GM18520 (cell line): ENCODE results near the gene DNAJC27.

Source experiments
- ATAC-seq: cut with Tn5 transposase; IDR thresholded peaks from one replicate; pipeline ENCODE4 v1.9.1; 2021; ENCODE audit not compliant: unreplicated experiment

DNAJC27 gene

DNA sequence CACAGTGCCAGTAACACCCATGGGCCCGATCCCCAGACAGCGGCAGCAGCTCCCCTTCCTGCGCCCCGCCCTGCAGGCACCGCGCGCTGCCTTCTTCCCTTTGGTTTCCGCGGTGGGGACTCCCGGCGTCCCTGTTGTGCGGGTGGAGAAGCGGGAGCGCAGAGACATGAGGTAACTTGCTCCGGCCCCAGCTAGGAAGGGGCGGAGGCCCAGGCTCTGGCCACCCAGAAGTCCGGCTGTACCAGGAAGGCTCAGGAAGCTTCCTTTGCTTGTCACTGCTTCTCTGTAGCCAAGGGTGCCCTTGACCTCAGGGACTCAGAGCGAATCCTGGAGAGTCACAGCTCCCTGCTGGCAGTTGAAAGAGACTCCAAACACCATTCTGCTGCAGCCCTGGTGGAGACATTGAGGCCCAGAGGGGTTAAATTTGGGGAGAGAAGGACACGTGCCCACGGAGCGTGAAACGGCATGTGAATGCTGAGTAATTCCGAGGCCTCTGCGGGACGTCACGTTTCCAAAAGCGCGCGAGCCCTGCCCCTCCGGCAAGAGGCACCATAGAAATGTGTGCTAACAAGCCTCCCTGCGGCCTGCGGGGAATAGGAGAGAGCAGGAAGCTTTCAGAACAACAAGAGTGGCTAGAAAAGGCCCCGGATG, 45.0 kb downstream of the DNAJC27 start:
- ATAC-seq: no peak

DNA sequence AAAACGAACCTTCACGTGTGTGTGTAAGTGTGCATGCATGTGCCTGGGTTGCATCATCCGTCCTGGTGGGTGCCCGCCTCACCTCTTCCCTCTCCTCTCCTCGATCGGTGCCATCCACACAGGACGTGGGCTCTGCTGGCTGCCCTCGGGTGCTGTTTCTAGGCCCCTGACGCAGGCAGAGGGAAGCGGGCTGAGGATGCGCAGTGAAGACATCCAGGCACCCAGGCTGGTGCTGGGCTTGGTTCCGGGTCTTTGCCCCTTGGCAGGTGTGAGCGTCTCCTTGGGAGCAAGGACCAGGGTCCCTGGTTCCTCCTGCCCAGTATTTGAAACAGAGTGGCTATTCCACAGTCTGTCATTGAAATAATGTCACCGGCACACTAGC, 45.5 kb downstream of the DNAJC27 start:
- ATAC-seq: no peak

DNA sequence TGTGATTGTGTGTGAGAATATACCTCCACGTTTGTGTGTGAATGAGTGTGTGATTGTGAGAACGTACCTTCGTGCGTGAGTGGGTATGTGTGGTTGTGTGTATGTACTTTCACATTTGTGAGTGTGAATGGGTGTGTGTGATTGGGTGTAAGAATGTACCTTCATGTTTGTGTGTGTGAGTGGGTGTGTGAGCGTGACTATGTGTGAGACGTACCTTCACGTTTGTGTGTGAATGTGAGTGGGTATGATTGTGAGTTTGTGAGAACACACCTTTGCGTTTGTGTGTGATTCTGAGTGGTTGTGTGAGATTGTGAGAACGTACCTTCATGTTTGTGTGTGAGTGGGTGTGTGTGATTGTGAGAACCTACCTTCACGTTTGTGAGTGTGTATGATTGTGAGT, 45.9 kb downstream of the DNAJC27 start:
- ATAC-seq: no peak

DNA sequence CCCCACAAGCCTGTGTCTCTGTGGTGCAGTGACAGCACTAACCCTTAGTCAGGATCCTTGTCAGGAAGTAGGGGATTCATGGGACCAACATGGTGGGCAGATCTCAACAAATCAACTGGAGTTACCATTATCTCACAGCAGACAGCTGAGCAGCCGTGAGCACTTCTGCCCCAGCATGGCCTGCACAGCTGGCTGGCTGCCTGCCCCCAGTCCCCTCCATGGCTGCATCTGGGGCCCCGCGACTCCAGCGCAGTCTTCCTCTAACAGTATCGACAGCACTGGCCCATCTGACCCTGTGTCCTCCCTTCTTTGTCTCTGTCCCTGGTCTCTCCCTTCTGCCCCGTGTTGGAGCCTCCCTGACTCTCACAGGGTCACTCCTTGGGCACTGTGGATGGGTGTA, 47.0 kb downstream of the DNAJC27 start:
- no peak for ATAC-seq

DNA sequence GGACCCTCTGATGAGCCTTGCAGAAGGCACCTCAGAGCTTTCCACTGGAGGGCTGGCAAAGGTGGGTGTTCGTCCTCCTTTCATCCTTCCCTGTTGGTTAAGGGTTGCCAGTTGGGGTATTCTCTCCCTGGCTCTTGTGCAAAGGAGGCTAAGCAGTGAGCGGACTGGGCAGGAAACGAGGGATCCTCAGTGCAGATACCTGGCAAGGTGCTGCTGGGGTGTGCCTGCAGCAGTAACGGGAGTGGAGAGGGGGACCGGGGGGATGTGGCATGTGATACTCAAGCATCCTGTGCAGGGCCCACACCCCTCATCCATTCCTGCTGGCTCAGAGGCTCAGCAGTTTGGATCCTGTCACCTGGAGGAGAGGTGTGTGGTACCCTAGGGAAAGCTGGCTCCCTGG, 47.5 kb downstream of the DNAJC27 start:
- ATAC-seq: no peak

DNA sequence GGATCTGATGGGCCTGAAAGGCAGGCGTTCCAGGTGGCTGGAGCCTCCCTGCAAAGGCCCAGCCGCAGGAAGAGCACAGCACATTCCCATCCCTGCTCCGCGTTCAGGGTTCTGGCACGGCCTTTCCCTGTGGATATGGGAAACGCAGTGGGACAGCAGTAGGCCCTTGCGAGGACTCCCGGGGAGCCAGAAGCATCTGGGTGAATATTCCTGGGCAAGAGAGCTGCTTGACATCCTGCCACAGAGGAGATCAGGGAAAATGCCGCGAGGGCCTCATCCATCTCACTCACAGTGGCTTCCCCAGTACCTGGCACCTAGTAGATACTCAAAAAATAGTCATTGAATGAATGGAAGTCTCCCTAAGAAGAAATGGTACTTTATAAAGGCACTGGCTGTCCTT, 48.6 kb downstream of the DNAJC27 start:
- ATAC-seq: no peak

DNA sequence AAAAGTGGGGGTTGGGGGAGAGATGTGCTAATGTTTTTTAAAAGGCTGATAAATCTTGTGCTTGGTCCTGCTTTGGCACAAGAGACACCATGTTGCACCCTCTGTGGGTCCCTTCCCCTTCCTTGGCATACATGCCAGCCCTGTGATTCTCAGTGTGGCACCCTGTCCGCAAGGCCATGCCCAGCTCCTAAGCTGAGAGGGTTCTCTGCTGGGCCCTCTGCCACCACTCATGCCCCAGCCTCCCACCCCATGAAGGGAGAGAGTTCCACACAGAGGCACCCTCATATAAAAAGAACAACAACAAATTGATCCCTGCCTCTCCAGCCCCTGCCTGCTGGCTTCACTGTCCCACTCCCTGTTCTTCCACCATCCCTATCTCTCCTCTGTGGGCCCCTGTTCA, 49.2 kb downstream of the DNAJC27 start:
- no peak for ATAC-seq

DNA sequence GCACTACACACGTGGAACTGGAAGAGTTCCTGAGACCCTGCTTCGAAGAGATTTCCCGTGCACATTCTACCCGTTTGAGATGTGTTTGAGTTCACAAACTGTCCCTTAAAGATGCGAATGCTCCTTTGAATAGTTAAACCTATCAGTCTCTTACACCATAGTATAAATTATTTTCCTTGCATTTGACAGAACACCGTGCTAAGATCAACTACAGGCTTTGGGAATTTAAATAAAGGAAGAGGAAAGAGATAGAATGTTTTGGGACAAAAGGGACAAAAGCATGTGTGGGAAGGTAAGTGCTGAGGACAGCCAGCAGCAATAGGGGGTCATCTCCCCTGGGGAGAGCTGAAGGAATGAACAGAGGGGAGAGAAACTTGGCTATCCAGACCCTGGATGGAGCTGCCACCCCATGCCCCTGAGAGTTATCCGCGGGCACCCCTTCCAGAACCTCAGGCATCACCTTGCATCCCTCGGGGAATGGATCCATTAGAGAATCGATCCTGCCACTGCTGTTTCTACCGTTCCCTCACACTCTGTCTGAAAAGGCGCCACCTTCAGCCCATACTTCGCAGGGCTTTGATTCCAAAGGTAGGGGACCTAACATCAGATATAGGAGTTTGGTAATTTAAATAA, 50.8 kb downstream of the DNAJC27 start:
- ATAC-seq: no peak

DNA sequence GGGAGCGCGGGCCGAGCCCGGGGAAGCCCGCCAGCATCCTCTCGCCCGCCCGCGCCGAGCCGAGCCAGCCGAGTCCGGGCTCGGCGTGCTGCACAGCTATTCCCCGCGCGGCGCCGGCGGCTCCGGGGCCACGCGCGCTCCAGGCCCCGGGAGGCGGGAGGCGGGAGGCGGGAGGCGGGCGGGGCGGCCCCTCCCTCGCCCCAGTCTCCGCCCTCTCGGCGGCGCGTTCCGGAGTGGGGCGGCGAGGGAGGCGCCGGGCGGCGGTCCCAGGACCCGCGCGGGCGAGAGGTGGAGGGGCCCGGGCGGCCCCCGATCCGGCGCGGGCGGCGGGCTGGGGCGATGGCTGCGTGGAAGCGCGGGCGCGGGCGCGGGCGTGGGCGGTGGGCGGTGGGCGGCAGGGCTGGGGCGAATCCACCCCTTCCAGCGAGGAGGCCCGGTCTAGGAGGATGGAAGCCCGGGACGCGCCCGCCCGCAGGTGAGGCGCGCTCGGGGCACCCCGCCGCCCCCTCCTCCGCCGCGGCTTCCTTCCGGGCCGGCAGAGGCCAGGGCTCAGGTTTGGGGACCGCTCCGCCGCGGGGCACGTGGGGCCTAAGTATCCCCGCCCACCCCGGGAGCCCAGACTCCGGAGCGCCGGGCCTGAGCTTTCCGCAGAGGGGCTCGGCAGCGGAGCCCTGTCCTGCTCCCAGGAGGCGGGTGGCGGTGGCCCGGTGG, 51.5 kb downstream of the DNAJC27 start, which contains the start of gene ADCY3:
Gene ADCY3, minus strand, starts transcription at position 140 of the 711 bp plus-strand sequence. CDS start 1,250 bp downstream, outside the sequence.
- ATAC-seq: peak; percentile 29

DNA sequence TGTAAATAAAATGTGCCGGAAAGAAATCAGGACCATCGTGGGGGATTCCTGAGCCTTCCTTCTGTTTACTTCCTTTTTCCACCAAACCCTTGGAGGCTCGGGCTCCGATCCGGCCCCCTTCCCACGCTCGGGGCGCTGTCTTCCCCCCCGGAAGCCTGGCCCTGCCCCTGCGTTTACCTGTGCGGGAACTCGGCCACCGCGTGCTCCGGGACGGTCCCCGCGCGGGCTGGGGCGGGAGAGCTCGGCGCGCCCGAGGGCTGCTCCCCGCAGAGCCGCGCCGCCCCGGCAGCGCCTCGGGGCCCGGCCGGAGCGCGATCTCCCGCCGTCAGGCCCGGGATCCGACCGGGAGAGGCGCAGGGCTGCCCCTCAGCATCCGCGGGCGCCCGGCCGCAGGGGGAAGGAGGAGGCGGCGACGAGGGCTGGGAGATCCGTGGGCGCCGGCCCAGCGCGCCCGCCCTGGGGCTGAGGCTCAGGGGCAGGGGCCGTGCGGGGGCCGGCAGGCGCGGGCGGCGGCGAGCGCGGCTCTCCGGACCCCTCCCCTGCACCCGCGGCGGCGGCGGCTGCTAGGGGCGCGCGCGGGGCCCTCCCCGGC, 52.2 kb downstream of the DNAJC27 start:
- ATAC-seq: peak; percentile 12

DNA sequence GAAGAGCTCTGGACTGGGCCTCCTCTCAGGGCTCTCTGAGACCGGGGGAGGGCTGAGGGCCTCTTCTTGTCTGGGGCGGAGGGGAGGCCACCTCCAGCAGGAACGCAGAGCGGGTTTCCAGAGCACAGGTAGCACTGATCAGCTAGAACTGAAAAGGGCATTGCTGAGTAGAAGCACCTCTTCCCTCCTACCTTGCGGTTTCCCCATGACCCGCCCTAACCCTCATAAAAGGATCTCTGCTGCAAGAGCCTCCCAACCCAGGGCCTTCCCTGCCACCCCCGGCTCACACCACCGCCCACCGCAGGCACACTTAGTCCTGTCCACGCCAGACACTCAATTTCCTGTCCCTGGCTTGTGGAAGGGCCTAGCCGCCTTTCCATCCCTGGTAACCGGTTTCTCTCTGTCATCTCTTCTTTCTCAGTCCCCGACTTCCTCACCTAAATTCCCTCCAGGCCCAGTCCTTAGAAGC, 52.7 kb downstream of the DNAJC27 start:
- ATAC-seq: no peak

DNA sequence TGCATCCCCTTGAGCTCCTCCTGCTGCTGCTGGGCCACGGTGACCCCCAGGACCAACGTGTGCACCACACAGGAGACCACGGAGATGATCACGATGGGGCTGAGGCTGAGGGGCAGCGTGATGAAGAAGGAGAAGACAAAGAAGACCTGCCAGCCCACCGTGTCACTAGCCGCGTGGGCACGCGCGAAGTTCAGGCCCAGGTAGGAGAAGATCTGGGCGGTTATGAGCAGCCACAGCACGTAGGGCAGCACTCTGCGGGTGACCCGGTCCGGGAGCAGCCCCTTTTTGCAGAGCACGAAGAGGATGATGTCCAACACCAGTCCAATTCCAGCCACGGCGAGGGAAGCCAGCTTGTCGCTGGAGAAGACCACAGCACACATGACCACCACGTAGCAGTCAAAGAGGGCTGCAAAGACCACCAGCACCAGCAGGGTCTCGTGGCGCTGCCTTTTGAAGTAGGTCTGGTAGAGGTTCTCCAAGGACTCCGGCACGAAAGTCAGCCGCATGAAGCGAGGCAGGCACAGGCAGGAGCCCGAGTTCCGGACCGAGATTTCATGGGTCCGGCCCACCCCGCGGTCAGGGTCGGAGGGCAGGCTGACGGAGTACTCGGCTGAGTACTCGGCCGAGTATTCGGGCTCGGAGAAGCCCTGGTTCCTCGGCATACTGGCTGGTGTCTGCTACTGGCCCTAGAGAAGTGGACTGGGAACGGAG, 53.3 kb downstream of the DNAJC27 start:
- no peak for ATAC-seq

DNA sequence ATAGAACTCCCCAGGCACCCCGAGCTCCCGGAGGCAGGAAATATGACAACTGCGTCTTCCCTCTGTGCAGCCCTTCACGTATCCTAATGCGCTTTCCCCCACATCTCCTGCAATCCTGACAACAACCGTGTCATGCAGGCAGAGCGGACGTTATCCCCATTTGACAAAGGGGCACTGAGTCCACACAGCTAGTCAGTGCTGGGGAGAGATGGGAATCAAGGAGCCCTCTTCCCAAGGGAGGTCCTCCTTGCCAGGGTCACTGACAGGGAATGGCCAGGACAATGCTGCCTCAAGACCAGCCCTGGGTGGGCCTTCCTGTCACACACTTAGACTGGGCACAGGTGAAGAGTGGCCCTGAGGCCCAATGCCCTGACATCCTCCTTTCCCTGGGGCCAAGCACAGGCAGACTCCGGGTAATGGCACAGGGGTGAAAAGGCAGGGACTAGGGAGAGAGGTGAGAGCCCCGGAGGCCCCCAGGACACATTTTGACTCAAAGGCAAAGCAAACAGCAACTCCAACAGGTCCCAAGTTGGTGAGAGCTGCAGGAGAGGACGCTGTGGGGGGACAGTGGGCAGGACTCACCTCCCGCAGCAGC, 53.9 kb downstream of the DNAJC27 start:
- no peak for ATAC-seq

DNA sequence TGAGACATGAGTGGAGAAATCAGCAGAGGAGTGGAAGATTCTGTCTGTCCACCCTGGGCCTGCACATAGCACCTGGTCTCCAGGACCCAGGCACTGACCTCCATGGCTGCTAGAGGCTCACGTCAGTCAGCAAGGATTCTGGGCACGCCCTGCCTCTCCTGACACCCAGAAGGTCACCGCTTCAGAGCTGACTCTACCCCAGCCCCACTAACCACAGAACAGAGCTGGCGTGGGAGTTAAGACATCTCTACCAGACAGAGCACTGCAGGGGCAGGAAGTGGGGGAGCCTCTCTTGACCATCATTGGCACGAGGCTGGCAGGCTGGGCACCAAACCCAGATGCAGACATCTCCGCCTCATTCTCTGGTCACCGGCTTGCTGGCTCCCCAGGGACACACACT, 54.7 kb downstream of the DNAJC27 start:
- ATAC-seq: peak; percentile 28

DNA sequence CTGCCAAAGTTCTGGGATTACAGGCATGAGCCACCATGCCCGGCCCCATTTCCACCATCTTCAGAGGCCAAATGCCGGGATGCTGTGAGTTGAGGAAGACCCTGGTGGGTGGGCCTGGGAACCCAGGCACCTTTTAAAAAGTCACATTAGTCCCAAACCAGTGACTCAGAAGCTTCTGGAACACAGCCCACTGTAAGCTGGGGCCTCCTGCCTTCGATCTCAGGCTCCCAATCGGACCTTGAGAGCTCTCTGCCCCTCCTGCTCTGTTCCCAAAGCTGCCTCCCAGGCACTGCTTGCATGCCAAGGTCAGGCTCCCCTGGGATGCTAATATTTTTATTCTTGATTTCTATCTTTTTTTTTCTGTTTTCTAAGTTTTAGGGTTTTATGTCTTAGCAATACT, 56.0 kb downstream of the DNAJC27 start:
- ATAC-seq: no peak

DNA sequence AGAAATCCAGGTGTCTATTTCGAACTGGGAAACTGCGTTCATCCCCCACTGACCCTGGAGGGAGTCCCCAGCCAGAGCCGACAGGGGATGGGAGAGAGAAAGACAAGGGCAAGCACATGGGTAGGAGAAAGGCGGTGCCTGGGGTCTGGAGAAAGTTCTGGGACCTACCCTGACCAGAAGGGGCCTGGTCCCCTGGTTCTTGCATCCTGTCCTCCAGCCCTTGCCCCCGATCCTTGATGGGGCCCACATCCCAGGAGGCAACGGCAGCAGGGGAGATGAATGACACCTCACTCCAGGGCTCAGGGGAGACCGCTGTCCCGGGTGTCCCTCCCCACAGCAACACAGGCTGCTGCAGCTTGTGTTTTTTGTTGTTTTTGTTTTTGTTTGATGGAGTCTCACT, 56.6 kb downstream of the DNAJC27 start:
- no peak for ATAC-seq

DNA sequence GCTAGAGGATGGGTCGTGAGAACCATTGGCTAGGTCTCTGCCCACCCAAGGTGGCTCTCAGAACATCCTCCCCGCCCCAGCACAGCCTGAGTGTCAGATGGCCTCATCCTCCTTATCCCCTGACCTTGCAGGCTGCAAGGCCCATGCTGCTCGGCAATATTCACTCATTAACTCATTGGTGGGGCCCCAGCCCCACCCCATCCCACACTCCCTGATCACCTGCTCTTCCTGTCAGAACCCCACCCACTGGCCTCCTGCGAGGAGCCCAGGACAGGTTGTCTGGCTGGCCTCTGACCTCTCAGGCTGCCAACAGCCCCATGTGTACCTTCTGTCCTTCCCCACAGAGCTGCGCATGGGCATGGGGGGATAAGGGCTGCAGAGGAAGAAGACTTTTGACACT, 57.0 kb downstream of the DNAJC27 start:
- ATAC-seq: no peak

DNA sequence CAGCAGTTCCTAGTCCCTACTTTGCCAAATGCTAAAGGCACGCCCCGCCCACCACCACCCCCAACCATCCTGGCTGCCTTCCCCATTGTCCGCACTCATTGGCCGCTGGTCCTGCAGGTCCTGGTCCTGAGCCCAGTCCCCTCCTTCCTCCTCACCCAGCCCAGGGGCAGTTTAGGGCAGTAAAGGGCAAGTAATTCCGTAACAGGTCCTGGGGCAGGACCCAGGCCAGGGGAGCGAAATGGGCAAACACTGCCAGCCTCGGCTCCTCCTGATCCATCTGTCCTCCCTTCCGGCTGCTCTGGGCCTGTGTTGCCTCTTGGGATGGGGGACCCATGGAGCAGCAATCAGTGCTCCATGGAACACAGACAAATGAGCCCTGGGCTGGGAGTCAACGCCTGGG, 57.8 kb downstream of the DNAJC27 start:
- ATAC-seq: no peak

DNA sequence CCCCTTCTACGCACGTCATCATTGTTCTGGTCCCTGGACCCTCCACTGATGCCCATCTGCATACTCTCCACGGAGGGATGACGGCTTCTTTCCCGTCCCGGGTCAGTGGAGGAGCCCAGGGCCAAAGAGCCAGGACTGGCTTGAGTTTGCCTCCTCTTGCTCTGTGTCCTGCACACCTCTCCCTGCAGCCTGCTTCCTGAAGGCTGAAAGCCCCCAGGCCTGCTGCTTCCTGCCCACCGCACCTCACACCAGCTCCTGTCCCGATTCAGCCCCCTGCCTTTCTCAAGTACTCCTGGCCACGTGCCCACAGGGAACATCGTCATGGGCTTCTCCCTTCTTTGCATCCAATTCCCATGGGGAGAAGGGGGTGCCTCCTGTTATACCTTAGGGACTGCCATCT, 58.8 kb downstream of the DNAJC27 start:
- ATAC-seq: no peak

DNA sequence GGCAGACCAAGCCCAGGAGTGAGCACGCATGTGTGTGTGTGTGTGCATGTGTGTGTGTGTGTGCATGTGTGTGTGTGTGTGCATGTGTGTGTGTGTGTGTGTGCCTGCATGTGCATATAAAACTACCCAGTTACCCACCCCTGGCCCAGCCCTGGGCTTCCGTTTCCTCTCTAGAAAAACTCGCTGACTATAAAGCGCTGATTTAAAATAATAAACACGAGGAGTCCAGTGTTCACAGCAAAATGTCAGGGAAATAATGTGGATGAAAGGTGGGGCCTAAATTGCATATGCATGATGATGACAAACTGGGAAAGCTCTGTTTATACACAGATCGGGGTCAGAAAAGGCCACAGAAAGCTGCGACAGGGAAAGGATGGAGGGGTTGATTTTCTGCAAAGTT, 59.2 kb downstream of the DNAJC27 start:
- no peak for ATAC-seq

DNA sequence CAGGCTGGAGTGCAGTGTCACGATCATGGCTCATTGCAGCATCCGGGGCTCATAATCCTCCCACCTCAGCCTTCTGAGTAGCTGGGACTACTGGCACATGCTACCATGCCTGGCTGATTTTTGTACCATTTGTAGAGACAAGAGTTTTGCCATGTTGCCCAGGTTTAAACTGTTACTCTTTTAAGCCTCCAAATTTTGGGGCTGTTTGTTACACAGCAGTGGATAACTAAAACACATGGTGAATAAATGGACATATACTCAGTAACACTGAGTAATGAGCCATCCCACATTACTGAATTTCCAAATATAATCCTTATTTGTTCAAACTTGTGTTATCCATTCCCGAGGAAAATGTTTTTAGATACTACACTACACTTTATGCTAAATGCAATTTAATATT, 61.5 kb downstream of the DNAJC27 start:
- ATAC-seq: no peak
